SH-SY5Y (cell line): ENCODE data around the gene SH3D21.

Source experiments
- GATA2 ChIP-seq: IDR thresholded peaks from 2 replicates; pipeline ENCODE4 v1.6.1; 2011; ENCODE audit warnings: mild to moderate bottlenecking, low read depth, low read length
- GATA3 ChIP-seq: IDR thresholded peaks from 2 replicates; pipeline ENCODE4 v1.6.1; 2011; ENCODE audit warnings: low read depth, mild to moderate bottlenecking, low read length, moderate library complexity

GRCh38 chr1:36322041-36322785 is 16.0 kb downstream of the SH3D21 start:
- TF ChIP-seq GATA2 (no peak), GATA3 (no peak)
